GM21576 (cell line): ENCODE measurements around the gene KCNJ14.

Experiments used
- ATAC-seq: cut with Tn5 transposase; IDR thresholded peaks from one replicate; pipeline ENCODE4 v1.9.1; 2021; ENCODE audit warnings: mild to moderate bottlenecking, moderate library complexity; ENCODE audit not compliant: unreplicated experiment

The KCNJ14 gene

DNA sequence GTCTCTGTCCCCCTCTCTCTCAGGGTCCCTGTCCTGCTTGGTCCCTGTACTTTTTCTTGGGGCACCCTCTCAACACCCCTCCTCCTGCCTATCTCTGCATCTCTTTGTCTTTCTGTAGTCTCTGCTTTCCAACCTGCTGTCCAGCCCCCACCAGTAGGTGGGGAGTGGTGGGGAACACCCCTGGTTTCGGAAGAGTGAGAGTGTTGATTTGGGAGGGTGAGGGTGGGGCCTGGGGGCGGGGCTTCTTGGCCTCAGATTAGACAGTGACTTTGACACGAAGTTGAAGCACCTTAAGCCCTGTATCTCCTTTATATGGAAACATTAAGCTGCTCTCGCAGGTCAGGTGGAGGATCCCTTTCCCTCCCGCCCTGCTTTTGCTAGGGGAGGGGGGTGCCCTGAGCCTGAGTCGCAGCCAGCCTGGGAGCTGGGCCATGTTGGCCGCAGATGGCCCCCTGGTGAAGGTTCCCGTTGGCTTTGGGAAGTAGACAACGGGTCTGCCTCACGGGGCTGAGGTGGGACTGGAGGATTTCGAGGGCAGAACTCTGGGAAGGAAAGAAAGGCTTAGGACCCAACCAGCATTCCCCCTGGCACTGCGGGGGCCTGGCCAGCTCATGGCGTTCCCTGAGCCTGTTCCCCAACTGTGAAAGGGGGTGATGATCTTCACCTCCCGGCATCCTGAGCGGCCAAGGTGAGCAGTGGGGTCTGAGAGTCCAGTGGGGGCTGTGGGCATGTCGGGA is at the start of gene KCNJ14:
KCNJ14 (plus strand) TSS at position 404 of the 737 bp plus-strand sequence. CDS start 6,151 bp downstream, outside the sequence.
- ATAC-seq = no peak

DNA sequence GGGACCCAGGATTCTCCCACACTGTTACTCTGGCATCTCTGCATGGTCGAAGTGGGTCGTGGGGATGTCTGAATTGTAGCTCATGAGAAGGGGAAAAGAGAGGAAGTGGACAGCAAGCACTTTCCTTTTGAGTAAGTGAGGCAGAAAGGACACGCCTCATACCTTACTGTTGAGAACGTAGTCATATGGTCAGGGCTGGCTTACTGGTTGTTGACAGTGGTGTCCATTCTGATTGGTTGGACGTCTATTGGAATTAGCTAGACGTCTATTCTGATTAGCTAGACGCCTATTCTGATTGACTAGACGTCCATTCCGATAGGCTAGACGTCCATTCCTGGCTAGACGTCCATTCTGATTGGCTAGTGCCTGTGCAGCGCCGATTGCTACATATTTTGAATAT is 49.5 kb upstream of the KCNJ14 start:
- no peak for ATAC-seq

DNA sequence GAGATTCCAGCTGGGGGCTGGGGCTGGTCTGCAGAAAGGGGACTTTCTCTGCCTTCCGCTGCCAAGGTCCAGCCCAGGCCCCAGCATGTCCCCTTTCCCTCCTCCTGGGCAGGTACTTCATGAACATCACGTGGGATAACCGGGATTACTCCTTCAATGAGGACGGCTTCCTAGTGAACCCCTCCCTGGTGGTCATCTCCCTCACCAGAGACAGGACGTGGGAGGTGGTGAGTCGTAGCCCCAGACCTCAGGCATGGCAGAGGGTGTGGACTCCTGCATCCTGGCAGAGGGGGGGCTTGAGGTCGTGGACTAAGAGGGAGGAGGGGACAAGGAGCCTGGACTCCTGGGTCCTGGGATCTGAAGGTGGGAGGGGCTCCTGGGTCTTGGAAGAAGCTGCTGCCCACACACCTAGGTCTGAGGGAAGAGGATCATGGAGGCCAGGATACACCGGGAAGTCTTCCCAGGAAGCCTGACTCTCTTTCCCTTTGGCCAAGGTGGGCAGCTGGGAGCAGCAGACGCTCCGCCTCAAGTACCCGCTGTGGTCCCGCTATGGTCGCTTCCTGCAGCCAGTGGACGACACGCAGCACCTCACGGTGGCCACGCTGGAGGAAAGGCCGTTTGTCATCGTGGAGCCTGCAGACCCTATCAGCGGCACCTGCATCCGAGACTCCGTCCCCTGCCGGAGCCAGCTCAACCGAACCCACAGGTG is 41.3 kb upstream of the KCNJ14 start:
- ATAC-seq = no peak

DNA sequence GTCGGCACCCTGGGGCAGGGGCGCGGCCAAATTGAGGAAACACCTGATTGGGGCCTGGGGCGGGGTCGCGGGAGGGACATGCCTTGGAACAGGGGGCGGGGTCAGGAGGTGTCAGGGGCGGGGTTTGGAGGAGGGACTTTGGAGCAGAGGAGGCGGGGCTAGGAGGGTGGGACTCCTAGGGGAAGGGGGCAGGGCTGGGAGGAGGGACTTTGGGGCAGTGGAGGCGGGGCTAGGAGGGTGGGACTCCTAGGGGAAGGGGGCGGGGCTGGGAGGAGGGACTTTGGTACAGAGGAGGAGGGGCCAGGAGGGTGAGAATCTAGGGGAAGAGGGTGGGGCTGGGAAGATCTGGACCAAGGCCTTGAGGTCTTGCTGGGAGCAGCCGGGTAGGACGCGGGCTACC is 40.0 kb upstream of the KCNJ14 start:
- no peak for ATAC-seq

DNA sequence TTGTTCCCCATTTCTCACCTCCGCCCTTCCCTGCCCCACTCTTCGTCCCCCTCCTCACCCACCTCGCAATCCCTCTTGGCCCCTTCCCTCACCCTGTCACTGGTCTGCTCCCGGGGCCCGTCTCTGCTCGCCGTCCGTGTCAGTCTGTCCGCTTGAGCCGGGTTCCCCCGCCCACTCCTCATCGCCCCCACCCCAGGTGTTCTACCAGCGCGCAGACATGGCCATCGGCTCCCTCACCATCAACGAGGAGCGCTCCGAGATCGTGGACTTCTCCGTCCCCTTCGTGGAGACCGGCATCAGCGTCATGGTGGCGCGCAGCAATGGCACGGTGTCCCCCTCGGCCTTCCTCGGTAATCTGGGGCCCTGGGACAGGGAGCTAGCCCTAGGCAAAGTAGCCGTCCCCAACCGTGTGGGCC is 39.6 kb upstream of the KCNJ14 start:
- ATAC-seq = no peak

DNA sequence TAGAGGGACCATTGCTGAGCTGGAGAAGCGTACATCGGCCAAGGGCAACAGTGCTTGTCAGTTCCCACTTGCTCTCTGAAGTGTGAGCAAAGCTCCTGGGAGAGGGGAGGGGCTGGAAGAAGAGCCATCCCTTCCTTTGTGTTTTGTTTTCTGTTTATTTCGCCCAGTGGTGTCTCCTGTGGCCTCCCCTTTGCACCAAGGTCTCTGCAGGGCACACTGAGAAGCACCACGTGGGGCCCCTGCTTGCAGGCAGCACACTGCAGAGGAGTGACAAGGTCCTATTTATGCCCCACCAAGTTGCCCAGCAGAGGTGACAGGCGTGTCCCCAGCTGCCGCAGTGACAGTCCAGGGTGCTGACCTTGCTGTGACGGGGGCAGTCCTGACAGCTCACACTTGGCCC is 38.0 kb upstream of the KCNJ14 start:
- ATAC-seq = no peak

DNA sequence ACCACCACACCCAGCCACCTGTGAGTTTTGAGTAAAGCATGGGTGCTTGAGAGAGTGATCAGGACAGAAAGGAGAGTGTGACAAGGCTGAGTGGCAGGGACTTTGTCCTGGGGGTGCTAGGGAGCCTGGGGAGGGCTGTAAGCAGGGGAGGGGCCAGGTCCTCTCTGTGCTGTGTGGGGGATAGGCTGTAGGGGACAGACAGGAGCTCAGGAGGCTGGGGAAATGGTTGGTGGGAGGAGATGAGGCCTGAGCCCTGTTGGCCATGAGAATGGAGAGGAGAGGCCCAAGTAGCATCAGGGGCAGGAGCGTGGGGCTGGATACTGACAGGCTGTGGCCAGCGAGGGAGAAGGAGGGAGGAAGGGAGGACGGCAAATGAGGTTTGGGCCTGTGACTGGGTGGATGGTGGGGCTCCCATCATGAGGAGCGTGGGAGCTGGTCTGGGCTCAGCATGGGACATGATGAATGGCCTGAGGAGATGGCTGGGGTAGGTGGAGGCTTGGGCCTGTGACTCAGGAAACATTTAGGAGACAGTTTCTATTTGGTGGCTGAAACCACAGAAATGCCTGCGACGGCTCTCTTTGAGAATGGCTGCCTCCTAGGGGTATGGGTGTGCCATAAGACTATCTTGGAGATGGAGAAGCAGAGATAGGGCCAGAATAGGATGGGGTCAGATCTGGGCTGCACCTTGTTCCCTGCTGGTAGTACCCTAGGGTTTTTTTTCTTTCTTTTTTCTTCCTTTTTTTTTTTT is 36.9 kb upstream of the KCNJ14 start:
- ATAC-seq = no peak

DNA sequence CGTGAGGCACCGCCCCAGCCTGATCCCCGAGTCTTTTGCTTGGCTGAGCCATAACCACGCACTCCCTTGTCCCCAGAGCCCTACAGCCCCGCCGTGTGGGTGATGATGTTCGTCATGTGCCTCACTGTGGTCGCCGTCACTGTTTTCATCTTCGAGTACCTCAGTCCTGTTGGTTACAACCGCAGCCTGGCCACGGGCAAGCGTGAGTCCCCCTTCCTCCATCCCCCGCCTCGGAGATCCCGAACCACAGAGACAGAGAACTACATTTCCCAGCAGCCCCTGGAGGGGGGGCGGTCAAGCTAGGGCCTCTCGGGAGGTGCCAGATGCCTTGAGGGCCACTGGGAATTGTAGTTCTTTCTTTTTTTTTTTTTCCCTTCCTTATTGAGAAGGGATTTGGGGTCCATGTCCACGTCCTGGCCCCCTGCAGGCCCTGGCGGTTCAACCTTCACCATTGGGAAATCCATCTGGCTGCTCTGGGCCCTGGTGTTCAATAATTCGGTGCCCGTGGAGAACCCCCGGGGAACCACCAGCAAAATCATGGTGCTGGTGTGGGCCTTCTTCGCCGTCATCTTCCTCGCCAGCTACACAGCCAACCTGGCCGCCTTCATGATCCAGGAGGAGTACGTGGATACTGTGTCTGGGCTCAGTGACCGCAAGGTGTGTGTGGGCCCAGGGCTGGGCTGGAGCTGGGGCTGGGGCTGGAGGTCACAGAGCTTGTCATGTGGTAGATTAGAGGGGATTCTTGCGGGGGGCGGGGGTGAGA is 36.0 kb upstream of the KCNJ14 start:
- peak; percentile 67 for ATAC-seq

DNA sequence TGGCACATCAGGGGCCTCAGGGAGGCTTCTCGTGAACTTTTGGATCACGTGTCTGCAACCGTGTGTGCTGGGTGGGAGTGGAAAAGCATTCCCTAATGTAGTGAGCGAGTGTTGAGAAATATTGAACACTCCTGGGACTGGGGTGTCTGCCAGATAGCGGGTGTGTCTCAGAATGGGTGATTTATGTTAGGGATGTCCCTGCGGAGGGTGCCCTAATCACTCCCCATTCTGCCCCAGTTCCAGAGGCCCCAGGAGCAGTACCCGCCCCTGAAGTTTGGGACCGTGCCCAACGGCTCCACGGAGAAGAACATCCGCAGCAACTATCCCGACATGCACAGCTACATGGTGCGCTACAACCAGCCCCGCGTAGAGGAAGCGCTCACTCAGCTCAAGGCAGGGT is 33.8 kb upstream of the KCNJ14 start:
- no peak for ATAC-seq

DNA sequence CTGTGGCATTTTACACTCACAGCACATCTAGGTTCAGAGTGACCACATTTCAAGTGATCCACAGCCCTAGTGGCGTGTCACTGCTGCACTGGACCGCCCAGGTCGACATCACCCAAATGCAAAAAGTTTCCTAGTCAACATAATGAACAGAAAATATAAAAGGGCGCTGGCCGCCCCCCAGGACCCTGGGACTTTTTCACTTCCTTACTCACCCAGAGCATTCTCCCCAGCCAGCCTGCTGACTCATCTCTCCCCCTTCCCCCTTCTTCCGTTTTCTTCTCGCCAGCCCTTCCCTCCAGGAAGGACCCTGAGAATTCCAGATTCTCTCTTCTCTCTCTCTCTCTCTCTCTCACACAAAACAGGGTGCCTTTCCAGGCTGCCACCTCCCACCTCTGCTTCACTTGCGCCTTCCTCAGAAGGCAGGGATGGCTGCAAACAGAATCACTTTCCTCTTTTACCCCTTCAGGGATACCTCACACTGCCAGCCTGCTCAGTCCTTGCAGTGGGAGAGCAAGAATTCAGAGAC is 30.6 kb upstream of the KCNJ14 start:
- no peak for ATAC-seq

DNA sequence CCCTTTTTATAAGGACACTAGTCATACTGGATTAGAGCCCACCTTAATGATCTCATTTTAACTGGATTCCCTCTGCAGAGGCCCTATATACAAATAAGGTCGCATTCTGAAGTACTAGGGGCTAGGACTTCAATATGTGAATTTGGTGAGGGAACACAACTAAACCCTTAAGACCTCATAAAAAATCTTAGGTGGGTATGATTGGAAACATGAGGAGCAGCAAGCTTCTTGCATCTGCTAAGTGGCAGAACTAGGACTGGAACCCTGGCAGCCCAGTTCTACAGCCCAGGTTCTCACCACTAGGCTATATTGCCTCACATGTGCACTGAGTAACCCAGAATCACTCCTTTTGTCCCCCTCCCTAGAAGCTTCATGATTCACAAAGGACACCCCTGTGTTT is 26.7 kb upstream of the KCNJ14 start:
- no peak for ATAC-seq

DNA sequence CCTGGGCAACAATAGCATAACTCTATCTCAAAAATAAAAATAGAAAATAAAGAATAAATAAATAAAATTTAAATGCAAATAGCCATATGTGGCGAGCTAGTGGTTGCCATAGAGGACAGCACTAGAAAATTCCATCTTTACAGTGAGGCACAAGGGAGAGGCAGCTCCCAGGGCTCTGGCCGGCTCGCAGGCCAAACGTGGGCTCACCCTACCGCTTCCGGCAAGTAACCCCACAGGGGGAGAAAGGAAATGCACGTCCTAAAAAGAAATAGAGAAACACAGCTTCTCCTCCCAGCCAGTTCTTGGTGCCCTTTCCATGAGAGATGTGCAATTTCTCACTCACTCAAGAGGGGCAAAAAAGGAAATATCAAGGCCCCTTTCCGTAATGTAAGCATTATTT is 22.0 kb upstream of the KCNJ14 start:
- ATAC-seq = no peak

DNA sequence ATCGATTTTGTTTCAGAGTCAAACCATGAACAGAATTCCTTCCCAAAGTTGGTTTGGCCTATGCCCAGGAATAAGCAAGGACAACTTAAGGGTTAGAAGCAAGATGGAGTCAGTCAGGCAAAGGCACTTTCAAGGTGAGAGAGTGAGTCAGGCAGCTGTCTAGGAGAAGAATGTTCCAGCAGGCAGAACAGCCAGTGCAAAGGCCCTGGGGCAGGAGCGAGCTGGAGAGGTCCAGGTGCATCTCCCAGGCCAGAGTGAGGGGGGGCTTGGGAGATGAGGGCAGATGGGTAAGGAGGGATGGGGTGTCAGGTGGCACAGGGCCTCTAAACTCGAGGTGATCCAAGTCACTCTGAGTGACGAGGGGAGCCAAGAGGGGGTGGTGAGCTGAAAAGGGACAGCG is 18.8 kb upstream of the KCNJ14 start:
- ATAC-seq = no peak

DNA sequence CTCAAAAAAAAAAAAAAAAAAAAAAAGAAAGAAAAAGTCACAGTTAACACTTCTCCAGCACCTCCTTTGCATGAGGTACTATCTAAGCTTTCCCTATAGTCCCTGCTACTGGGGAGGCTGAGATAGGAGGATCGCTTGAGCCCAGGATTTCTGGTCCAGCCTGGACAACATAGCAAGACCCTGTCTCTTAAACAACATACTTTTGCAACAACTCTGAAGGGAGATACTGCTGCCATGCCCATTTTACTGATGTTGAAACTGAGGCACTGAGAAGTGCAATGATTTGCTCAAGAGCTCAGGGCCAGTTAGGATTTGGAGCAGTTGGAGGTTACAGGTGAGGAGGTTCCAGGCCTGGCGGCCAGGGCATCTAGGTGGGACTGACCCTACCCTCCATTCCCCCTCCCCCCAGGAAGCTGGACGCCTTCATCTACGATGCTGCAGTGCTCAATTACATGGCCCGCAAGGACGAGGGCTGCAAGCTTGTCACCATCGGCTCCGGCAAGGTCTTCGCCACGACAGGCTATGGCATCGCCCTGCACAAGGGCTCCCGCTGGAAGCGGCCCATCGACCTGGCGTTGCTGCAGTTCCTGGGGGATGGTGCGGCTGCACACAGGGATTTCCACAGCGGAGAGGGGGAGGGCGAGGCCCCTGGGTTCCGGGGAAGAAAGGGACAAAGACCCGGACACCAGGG is 13.9 kb upstream of the KCNJ14 start:
- no peak for ATAC-seq

DNA sequence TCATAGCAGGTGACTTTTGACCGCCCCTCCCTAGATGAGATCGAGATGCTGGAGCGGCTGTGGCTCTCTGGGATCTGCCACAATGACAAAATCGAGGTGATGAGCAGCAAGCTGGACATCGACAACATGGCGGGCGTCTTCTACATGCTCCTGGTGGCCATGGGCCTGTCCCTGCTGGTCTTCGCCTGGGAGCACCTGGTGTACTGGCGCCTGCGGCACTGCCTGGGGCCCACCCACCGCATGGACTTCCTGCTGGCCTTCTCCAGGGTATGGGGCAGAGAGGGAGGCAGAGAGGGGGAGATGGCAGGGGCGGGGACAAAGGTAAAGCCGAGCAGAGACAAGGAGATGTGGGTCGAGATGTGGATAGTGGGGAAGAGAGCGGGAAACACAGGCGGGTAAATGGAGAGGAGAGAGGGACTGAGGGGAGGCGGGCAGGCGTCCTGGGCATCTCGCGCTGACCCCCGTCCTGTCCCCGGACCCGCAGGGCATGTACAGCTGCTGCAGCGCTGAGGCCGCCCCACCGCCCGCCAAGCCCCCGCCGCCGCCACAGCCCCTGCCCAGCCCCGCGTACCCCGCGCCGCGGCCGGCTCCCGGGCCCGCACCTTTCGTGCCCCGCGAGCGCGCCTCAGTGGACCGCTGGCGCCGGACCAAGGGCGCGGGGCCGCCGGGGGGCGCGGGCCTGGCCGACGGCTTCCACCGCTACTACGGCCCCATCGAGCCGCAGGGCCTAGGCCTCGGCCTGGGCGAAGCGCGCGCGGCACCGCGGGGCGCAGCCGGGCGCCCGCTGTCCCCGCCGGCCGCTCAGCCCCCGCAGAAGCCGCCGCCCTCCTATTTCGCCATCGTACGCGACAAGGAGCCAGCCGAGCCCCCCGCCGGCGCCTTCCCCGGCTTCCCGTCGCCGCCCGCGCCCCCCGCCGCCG is 13.0 kb upstream of the KCNJ14 start:
- no peak for ATAC-seq

DNA sequence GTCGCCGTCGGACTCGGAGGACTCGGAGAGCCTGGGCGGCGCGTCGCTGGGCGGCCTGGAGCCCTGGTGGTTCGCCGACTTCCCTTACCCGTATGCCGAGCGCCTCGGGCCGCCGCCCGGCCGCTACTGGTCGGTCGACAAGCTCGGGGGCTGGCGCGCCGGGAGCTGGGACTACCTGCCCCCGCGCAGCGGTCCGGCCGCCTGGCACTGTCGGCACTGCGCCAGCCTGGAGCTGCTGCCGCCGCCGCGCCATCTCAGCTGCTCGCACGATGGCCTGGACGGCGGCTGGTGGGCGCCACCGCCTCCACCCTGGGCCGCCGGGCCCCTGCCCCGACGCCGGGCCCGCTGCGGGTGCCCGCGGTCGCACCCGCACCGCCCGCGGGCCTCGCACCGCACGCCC is 12.1 kb upstream of the KCNJ14 start:
- ATAC-seq = no peak

DNA sequence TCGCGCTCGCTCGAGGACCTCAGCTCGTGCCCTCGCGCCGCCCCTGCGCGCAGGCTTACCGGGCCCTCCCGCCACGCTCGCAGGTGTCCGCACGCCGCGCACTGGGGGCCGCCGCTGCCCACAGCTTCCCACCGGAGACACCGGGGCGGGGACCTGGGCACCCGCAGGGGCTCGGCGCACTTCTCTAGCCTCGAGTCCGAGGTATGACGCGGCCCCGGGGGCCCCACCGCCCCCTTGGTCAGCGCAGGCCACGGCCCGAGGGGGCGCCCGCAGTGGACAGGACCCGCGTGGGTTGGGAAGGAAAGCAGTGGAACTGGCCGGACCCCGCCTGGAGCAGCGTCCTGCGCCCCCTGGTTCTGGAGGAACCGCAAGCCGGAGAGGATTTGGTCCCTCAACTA is 11.6 kb upstream of the KCNJ14 start:
- no peak for ATAC-seq

DNA sequence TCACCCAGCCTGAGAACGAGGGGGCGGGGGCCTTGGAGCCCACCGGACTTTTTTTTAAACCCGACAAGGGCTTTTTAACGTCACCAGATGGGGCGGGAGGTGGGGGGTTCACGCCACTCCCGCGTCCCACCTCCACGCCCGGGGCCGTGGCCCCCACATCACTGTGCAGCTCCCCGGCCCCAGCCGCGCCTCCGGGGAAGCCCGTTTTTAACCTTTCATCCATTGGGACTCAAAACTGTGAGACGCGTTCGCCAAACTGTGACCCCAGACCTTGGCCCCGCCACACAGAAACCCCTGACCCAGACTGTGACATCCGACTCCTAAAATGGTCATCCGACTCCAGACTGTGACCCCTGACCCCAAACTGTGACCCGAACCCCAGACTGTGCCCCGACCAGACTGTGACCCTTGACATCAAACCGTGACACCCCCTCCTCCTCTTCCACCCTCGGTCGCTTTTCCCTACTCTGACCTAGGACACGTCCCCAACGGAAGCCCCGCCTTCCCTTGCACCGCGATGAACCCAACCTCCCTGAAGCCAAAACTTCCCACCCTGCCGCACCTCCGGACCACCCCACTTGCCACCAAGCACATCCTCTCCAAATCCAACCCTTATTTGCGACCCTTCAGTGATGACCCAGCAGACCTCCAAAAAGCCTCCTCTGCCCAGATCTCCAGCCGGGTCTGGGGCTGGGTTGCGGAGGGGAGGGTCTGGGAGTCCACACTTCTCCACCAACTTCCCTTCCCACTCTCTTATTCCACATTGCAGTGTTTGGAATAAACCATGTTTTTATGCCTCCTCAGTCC is 11.0 kb upstream of the KCNJ14 start:
- ATAC-seq = no peak

DNA sequence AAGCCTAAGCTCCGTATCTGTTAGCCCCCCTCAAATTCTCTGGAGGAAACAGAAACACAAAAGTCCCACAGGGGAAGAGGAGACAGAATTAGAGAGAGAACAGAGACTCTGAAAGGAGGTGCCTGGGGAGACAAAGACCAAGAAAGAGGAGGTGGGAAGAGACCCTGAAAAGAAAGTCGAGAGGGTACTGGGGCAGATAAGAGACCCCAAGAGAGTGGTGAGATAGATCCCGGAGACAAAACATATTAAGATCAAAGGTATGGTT is 10.5 kb upstream of the KCNJ14 start:
- ATAC-seq = no peak
